ENCODE data around the gene TNS3. TPM values are rescaled to one million over a fixed set of nuclear protein-coding genes. Genes with fewer than 3 reads are reported as not detected.

Gene TNS3
- total and polyA plus RNA-seq, 2 donors (not counting 3 experiments of a cell fraction or from before 2014, with no cell fraction given): 10.4 to 45.1 TPM

DNA sequence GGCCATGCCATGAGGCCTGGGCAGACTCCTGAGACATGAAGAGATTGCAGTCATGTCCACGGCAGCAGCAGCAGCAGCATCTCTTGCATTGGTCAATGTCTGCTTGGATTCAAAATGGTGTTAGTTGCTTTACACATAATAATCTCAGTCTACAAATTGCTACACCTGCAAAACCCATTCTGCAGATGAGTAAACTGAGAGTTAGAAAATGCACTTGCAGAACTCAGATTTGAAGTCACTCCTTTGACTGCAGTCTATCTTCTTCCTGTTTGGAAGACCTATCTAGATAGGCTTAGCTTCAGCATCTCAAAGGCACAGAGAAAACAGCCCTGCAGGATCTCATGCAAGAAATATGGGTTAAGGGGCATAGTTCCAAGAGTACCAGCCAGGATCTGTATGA, 350.3 kb downstream of the TNS3 start:
- Histone ChIP-seq H3K27ac (ENCODE audit: insufficient read depth, low read depth, low read length) (no peak overlapping the region), H3K4me1 (ENCODE audit: control insufficient read depth, extremely low read depth, insufficient read depth, low read length) (no peaks in the 10 kb centered on the region), H2AFZ (ENCODE audit: low read depth, low read length) (no peak overlapping the region), H4K20me1 (replicated peaks; ENCODE audit: control insufficient read depth, extremely low read depth, insufficient read depth, low read length) (no peaks in the 10 kb centered on the region), H3K9me3 (replicated peaks; ENCODE audit: control insufficient read depth, insufficient read depth, low read length) (no peaks in the 10 kb centered on the region), H3K36me3 (ENCODE audit: control insufficient read depth in 2 of 2, extremely low read depth in 1 of 2, insufficient read depth in 2 of 2, low read length in 2 of 2) (no peaks in the 10 kb centered on the region), H3K9ac (replicated peaks; ENCODE audit: extremely low read depth, insufficient read depth, low read length) (no peak overlapping the region), H3K4me2 (ENCODE audit: insufficient read depth, low read length) (no peak overlapping the region), H3K4me3 (replicated peaks in 1 of 3; ENCODE audit: insufficient read depth in 1 of 3, low read depth in 1 of 3, low read length in 3 of 3) (no peak overlapping the region), H3K9me1 (replicated peaks; ENCODE audit: control insufficient read depth, extremely low read depth, insufficient read depth, low read length) (no peaks in the 10 kb centered on the region), H3K79me2 (ENCODE audit: control insufficient read depth, insufficient read depth, low read length) (no peaks in the 10 kb centered on the region), H3K27me3 (ENCODE audit: control insufficient read depth in 2 of 2, insufficient read depth in 2 of 2, low read length in 2 of 2) (peaks cover under 1 to 8% of the 10 kb centered on the region in 2 experiments)
- FAIRE-seq (no peak), DNase-seq (ENCODE audit: low read depth, low spot score) (no peak)
- dilution Hi-C loops (cut with MboI; ENCODE audit: extremely low pct_ligation_motif_present, low sequenced_read_pairs): no loop called here
- intact Hi-C loops (cut with micrococcal nuclease): no loop called here
- ChIA-PET CTCF (interaction anchor here (0.8 kb wide), 1 partner anchor 35 kb away, joined by 3 read pairs; no protein-coding TSS in a partner anchor), POLR2A (no interaction called here)
- TF ChIP-seq POLR2A (IDR thresholded peaks at IDR 0.05; ENCODE audit: low read depth, low read length) (no peak), GATA2 (IDR thresholded peaks at IDR 0.05; ENCODE audit: insufficient read depth, insufficient read length, low read depth, low read length) (no peak), EZH2 (IDR thresholded peaks at IDR 0.05; ENCODE audit: borderline replicate concordance, low read depth, low read length, severe bottlenecking) (no peak), JUN (IDR thresholded peaks at IDR 0.05; ENCODE audit: borderline replicate concordance, insufficient read depth, insufficient read length, low read depth) (no peak), MYC (IDR thresholded peaks at IDR 0.05; ENCODE audit: low read depth, low read length) (no peak), POLR2AphosphoS5 (IDR thresholded peaks at IDR 0.05; ENCODE audit: insufficient read depth, low read depth, low read length) (no peak)
- BruUV-seq (replicated peaks): no TSS peak

DNA sequence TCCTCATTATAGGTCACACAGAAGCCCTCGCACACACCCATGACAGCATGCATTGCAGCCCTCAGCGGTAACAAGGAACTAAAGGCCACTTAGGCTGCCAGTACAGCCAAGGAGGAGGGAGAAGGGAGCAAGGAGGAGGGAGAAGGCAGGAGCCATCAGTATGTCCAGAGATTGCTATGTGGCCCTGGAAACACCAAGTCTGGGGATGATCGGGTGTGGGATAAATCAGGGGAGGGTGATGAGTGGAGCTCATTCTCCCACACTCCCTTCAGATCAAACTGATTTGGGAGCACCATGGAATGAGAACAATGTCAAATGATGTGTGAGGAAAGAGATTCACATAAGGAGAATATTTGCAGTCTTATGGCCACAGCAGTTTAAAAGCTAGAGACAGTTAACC, 350.9 kb downstream of the TNS3 start:
- H2AFZ ChIP-seq (ENCODE audit: low read depth, low read length): no peak overlapping the region
- intact Hi-C loops (cut with micrococcal nuclease) (no loop called here), dilution Hi-C loops (cut with MboI; ENCODE audit: extremely low pct_ligation_motif_present, low sequenced_read_pairs) (no loop called here)
- no TSS peak for BruUV-seq (replicated peaks)
- FAIRE-seq: no peak
- H3K9me1 ChIP-seq (replicated peaks; ENCODE audit: control insufficient read depth, extremely low read depth, insufficient read depth, low read length): no peaks in the 10 kb centered on the region
- no peak overlapping the region for H3K9ac ChIP-seq (replicated peaks; ENCODE audit: extremely low read depth, insufficient read depth, low read length)
- POLR2A ChIA-PET: no interaction called here
- no peaks in the 10 kb centered on the region for H4K20me1 ChIP-seq (replicated peaks; ENCODE audit: control insufficient read depth, extremely low read depth, insufficient read depth, low read length)
- no peaks in the 10 kb centered on the region for H3K9me3 ChIP-seq (replicated peaks; ENCODE audit: control insufficient read depth, insufficient read depth, low read length)
- H3K79me2 ChIP-seq (ENCODE audit: control insufficient read depth, insufficient read depth, low read length): no peaks in the 10 kb centered on the region
- no peak overlapping the region for H3K27ac ChIP-seq (ENCODE audit: insufficient read depth, low read depth, low read length)
- CTCF ChIA-PET: interaction anchor here (0.8 kb wide), 1 partner anchor 35 kb away, joined by 3 read pairs; no protein-coding TSS in a partner anchor
- H3K4me1 ChIP-seq (ENCODE audit: control insufficient read depth, extremely low read depth, insufficient read depth, low read length): no peaks in the 10 kb centered on the region
- no peaks in the 10 kb centered on the region for H3K36me3 ChIP-seq (ENCODE audit: control insufficient read depth in 2 of 2, extremely low read depth in 1 of 2, insufficient read depth in 2 of 2, low read length in 2 of 2)
- no peak for DNase-seq (ENCODE audit: low read depth, low spot score)
- no peak for TF ChIP-seq MYC (IDR thresholded peaks at IDR 0.05; ENCODE audit: low read depth, low read length)
- no peak for TF ChIP-seq GATA2 (IDR thresholded peaks at IDR 0.05; ENCODE audit: insufficient read depth, insufficient read length, low read depth, low read length)
- TF ChIP-seq, protein P1, sequence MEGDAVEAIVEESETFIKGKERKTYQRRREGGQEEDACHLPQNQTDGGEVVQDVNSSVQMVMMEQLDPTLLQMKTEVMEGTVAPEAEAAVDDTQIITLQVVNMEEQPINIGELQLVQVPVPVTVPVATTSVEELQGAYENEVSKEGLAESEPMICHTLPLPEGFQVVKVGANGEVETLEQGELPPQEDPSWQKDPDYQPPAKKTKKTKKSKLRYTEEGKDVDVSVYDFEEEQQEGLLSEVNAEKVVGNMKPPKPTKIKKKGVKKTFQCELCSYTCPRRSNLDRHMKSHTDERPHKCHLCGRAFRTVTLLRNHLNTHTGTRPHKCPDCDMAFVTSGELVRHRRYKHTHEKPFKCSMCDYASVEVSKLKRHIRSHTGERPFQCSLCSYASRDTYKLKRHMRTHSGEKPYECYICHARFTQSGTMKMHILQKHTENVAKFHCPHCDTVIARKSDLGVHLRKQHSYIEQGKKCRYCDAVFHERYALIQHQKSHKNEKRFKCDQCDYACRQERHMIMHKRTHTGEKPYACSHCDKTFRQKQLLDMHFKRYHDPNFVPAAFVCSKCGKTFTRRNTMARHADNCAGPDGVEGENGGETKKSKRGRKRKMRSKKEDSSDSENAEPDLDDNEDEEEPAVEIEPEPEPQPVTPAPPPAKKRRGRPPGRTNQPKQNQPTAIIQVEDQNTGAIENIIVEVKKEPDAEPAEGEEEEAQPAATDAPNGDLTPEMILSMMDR (IDR thresholded peaks at IDR 0.05; ENCODE audit: extremely low read depth in 1 of 2, insufficient read depth in 1 of 2, low read depth in 1 of 2, low read length in 2 of 2): no peak
- no peak for TF ChIP-seq POLR2A (IDR thresholded peaks at IDR 0.05; ENCODE audit: low read depth, low read length)
- TF ChIP-seq FOS (IDR thresholded peaks at IDR 0.05; ENCODE audit: borderline replicate concordance, insufficient read depth, low read length): no peak
- no peak for TF ChIP-seq EZH2 (IDR thresholded peaks at IDR 0.05; ENCODE audit: borderline replicate concordance, low read depth, low read length, severe bottlenecking)
- no peak for TF ChIP-seq JUN (IDR thresholded peaks at IDR 0.05; ENCODE audit: borderline replicate concordance, insufficient read depth, insufficient read length, low read depth)
- no peak for TF ChIP-seq POLR2AphosphoS5 (IDR thresholded peaks at IDR 0.05; ENCODE audit: insufficient read depth, low read depth, low read length)
- TF ChIP-seq, protein P2, sequence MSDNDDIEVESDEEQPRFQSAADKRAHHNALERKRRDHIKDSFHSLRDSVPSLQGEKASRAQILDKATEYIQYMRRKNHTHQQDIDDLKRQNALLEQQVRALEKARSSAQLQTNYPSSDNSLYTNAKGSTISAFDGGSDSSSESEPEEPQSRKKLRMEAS (IDR thresholded peaks at IDR 0.05; ENCODE audit: insufficient read depth, insufficient read length): no peak
- peaks cover 0 to 8% of the 10 kb centered on the region in 2 experiments for H3K27me3 ChIP-seq (ENCODE audit: control insufficient read depth in 2 of 2, insufficient read depth in 2 of 2, low read length in 2 of 2)
- no peak overlapping the region for H3K4me2 ChIP-seq (ENCODE audit: insufficient read depth, low read length)
- H3K4me3 ChIP-seq (replicated peaks in 1 of 3; ENCODE audit: insufficient read depth in 1 of 3, low read depth in 1 of 3, low read length in 3 of 3): no peak overlapping the region

Data from endothelial cell of umbilical vein (primary cell).